ENCODE results near the gene NUBP2.

DNA sequence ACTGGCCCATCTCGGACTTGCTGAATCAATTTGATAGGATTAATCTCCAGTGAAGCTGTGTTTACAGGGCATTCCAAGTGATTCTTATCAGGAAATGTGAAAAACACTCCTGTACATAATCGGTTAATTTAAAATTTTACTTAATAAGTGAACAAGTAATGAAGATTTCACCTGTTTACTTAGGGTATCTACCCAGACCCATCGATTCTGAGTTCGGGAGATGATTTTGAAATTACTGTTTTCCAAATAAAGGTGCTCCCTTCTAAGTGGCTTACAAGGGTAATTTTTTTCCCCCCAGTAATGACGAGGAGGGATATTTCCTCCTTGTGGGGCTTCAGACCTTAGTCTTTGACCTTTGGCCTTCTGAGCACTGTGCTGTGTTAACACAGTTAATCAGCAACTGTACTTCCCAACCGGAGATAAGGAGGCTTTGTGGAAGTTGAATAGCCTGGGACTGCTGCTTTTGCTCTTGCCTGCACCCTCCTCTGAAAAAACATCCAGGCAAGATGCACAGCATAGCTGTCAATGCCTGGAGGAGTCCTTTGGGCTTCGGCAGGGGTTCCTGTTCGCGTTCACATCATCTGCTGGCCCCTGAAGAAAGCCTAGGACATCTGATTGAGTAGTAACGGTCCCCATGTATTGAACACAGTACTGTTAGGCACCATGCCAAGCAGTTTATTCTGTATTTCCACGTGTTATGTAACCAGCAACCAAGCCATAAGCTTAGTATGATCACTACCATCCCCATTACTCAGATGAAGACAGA lies 46.1 kb downstream of the NUBP2 start:
- TF ChIP-seq, protein P1, sequence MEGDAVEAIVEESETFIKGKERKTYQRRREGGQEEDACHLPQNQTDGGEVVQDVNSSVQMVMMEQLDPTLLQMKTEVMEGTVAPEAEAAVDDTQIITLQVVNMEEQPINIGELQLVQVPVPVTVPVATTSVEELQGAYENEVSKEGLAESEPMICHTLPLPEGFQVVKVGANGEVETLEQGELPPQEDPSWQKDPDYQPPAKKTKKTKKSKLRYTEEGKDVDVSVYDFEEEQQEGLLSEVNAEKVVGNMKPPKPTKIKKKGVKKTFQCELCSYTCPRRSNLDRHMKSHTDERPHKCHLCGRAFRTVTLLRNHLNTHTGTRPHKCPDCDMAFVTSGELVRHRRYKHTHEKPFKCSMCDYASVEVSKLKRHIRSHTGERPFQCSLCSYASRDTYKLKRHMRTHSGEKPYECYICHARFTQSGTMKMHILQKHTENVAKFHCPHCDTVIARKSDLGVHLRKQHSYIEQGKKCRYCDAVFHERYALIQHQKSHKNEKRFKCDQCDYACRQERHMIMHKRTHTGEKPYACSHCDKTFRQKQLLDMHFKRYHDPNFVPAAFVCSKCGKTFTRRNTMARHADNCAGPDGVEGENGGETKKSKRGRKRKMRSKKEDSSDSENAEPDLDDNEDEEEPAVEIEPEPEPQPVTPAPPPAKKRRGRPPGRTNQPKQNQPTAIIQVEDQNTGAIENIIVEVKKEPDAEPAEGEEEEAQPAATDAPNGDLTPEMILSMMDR (IDR thresholded peaks at IDR 0.05): no peak
- TF ChIP-seq ZFX (IDR thresholded peaks at IDR 0.05; ENCODE audit: borderline replicate concordance): no peak

All from 22Rv1 (cell line).